ENCODE results near the gene IL17RC. TPM values are rescaled to one million over a fixed set of nuclear protein-coding genes. Genes with fewer than 3 reads are reported as not detected.
A peak's percentile ranks its signal among the peaks of the same experiment; 100 is the strongest.

Gene IL17RC
- total RNA-seq, 1 donor from 2014 or later = 33.2 TPM

GRCh38 chr3:9955611-9956352 lies 38.9 kb downstream of the IL17RC start:
- peak; percentile 61 for ATAC-seq
- intact Hi-C loops (cut with DNase I) = no loop called here

GRCh38 chr3:9957214-9957613 lies 40.3 kb downstream of the IL17RC start:
- intact Hi-C loops (cut with DNase I) = no loop called here
- DNase-seq (ENCODE audit: low spot score) (peak; percentile 23), ATAC-seq (no peak)

More at GRCh38 chr3:9955611-9956352, 38.9 kb downstream of the IL17RC start:
- peak; percentile 56 for DNase-seq (ENCODE audit: low spot score)

- no peak for ATAC-seq
- no peak for DNase-seq (ENCODE audit: low spot score)
- intact Hi-C loops (cut with DNase I) = no loop called here
These were observed 48.4 kb downstream of the IL17RC start for GRCh38 chr3:9965200-9965875.

GRCh38 chr3:9966841-9967240 lies 49.9 kb downstream of the IL17RC start:
- intact Hi-C loops (cut with DNase I) = no loop called here
- ATAC-seq (no peak), DNase-seq (ENCODE audit: low spot score) (no peak)

GRCh38 chr3:9969632-9970019 lies 52.7 kb downstream of the IL17RC start:
- intact Hi-C loops (cut with DNase I) = no loop called here
- DNase-seq (ENCODE audit: low spot score) = no peak
- no peak for ATAC-seq

- ATAC-seq (no peak), DNase-seq (ENCODE audit: low spot score) (no peak)
- intact Hi-C loops (cut with DNase I) = no loop called here
These were observed 53.2 kb downstream of the IL17RC start for GRCh38 chr3:9970020-9970652.

GRCh38 chr3:9976721-9977709 lies 60.1 kb downstream of the IL17RC start:
- ATAC-seq (peak; percentile 98), DNase-seq (ENCODE audit: low spot score) (no peak)
- intact Hi-C loops (cut with DNase I) = no loop called here

GRCh38 chr3:9978710-9979305 lies 61.9 kb downstream of the IL17RC start:
- intact Hi-C loops (cut with DNase I) = no loop called here
- ATAC-seq (no peak), DNase-seq (ENCODE audit: low spot score) (no peak)

- ATAC-seq = no peak
- DNase-seq (ENCODE audit: low spot score) = no peak
- intact Hi-C loops (cut with DNase I) = no loop called here
These were observed 63.4 kb downstream of the IL17RC start for GRCh38 chr3:9980251-9980650.

Other genes starting within 250 kb of the IL17RC start
- gene CPNE9, start 213.3 kb upstream of the IL17RC start, total RNA-seq = not detected
- gene BRPF1, start 185.4 kb upstream of the IL17RC start, total RNA-seq = 19.8 TPM
- gene OGG1, start 167.1 kb upstream of the IL17RC start, total RNA-seq = 31.2 TPM
- 26.9 TPM for gene CAMK1, start 147.2 kb upstream of the IL17RC start, total RNA-seq
- gene TADA3, start 124.6 kb upstream of the IL17RC start, total RNA-seq = 43.1 TPM
- 117 TPM for gene ARPC4, start 124.0 kb upstream of the IL17RC start, total RNA-seq
- 113 TPM for gene TTLL3, start 106.8 kb upstream of the IL17RC start, total RNA-seq
- 29.6 TPM for gene RPUSD3, start 73.1 kb upstream of the IL17RC start, total RNA-seq
- 13.6 TPM for gene CIDEC, start 36.8 kb upstream of the IL17RC start, total RNA-seq
- 19.7 TPM for gene JAGN1, start 26.5 kb upstream of the IL17RC start, total RNA-seq
- 5.3 TPM for gene IL17RE, start 14.2 kb upstream of the IL17RC start, total RNA-seq
- 36.5 TPM for gene CRELD1, start 16.7 kb downstream of the IL17RC start, total RNA-seq
- 1.5 TPM for gene PRRT3, start 35.3 kb downstream of the IL17RC start, total RNA-seq
- gene EMC3, start 69.7 kb downstream of the IL17RC start, total RNA-seq = 51.6 TPM
- 3.8 TPM for gene FANCD2, start 109.3 kb downstream of the IL17RC start, total RNA-seq
- not detected for gene FANCD2OS, start 191.2 kb downstream of the IL17RC start, total RNA-seq
- gene BRK1, start 198.6 kb downstream of the IL17RC start, total RNA-seq = 103 TPM
- 27.4 TPM for gene VHL, start 224.7 kb downstream of the IL17RC start, total RNA-seq
- 6.4 TPM for gene IRAK2, start 247.8 kb downstream of the IL17RC start, total RNA-seq

All from sciatic nerve (tissue), 2 donors.